HepG2 (cell line): ENCODE measurements around the gene AKR1A1. TPM values are rescaled to one million over a fixed set of nuclear protein-coding genes. Genes with fewer than 3 reads are reported as not detected.
A peak's percentile ranks its signal among the peaks of the same experiment; 100 is the strongest.

Source experiments
- BORCS8-MEF2B ChIP-seq: sonication (generic); formaldehyde crosslinking; IDR thresholded peaks from 2 replicates; pipeline ENCODE4 v1.8.0; 2022; ENCODE audit warnings: mild to moderate bottlenecking, missing genetic modification reagents
- DDIT3 ChIP-seq: sonication (generic); formaldehyde crosslinking; IDR thresholded peaks from 2 replicates; pipeline ENCODE4 v1.4.0; 2020; ENCODE audit warnings: mild to moderate bottlenecking, missing genetic modification reagents
- FIP1L1 ChIP-seq: fragments of 200-400 bp; formaldehyde crosslinking; IDR thresholded peaks from 2 replicates; pipeline ENCODE4 v1.6.1; 2018; ENCODE audit warnings: low read depth, mild to moderate bottlenecking, low read length, moderate library complexity, borderline replicate concordance; ENCODE audit not compliant: insufficient read depth
- KLF6 ChIP-seq: IDR thresholded peaks from 2 replicates; pipeline ENCODE4 v1.8.0; 2016; ENCODE audit warnings: missing biosample characterization, missing genetic modification reagents
- MIER2 ChIP-seq: IDR thresholded peaks from 2 replicates; pipeline ENCODE4 v1.6.1; 2016; ENCODE audit warnings: missing biosample characterization, missing genetic modification reagents
- MTERF4 ChIP-seq: sonication (generic); formaldehyde crosslinking; IDR thresholded peaks from 2 replicates; pipeline ENCODE4 v1.8.0; 2023; ENCODE audit warnings: mild to moderate bottlenecking, missing genetic modification reagents
- MTF1 ChIP-seq: sonication (generic); formaldehyde crosslinking; IDR thresholded peaks from 2 replicates; pipeline ENCODE4 v1.5.0; 2020; ENCODE audit warnings: missing genetic modification reagents
- THAP9 ChIP-seq: sonication (generic); formaldehyde crosslinking; IDR thresholded peaks from 2 replicates; pipeline ENCODE4; 2020; ENCODE audit warnings: missing genetic modification reagents, mild to moderate bottlenecking, borderline replicate concordance
- TRIM22 ChIP-seq: fragments of 450-650 bp; IDR thresholded peaks from 2 replicates; pipeline ENCODE4 v1.6.1; 2017
- ZBTB1 ChIP-seq: sonication (generic); formaldehyde crosslinking; IDR thresholded peaks from 2 replicates; pipeline ENCODE4 v1.4.0; 2020; ENCODE audit warnings: missing genetic modification reagents, borderline replicate concordance
- ZBTB14 ChIP-seq: sonication (generic); formaldehyde crosslinking; IDR thresholded peaks from 2 replicates; pipeline ENCODE4 v1.4.0; 2020; ENCODE audit warnings: missing genetic modification reagents
- ZNF160 ChIP-seq: sonication (generic); formaldehyde crosslinking; IDR thresholded peaks from 2 replicates; pipeline ENCODE4 v1.8.0; 2022; ENCODE audit warnings: mild to moderate bottlenecking, inconsistent platforms, missing genetic modification reagents
- ZNF468 ChIP-seq: sonication (generic); formaldehyde crosslinking; IDR thresholded peaks from 2 replicates; pipeline ENCODE4 v1.8.0; 2022; ENCODE audit warnings: mild to moderate bottlenecking, moderate library complexity, missing genetic modification reagents
- ZNF644 ChIP-seq: IDR thresholded peaks from 2 replicates; pipeline ENCODE4 v1.6.1; 2016; ENCODE audit warnings: low read depth
- ZNF839 ChIP-seq: sonication (generic); formaldehyde crosslinking; IDR thresholded peaks from 2 replicates; pipeline ENCODE4 v1.4.0; 2020; ENCODE audit warnings: missing genetic modification reagents, mild to moderate bottlenecking, borderline replicate concordance
- polyA plus RNA-seq, 8 experiments: library from polyadenylated mRNA; depleted of rRNA in 3 of 8; stranded (reverse) in 7 of 8; unstranded in 1 of 8; fragments of >200 nt; fragmentation: Illumina TruSeq in 4 of 8; extraction: Trizol in 4 of 8; gene quantifications; 2 replicates each; pipeline versions ENCODE4 v1.2.1 to v1.2.3, GENCODE V29; 2011 to 2016; ENCODE audit warnings: low read depth in 4 of 8, missing spikeins in 1 of 8, mixed read lengths in 1 of 8; ENCODE audit not compliant: insufficient read depth in 1 of 8
- total RNA-seq, 5 experiments: library from RNA; depleted of rRNA; stranded (reverse); fragments of >200 nt; fragmentation: Illumina TruSeq; extraction: Trizol; gene quantifications; 2 replicates each; pipeline ENCODE4 v1.2.3, GENCODE V29; 2016; ENCODE audit warnings: low read depth in 1 of 5
- TF ChIP-seq, protein P1 (sequence below), 2 experiments: sonication (generic) in 1 of 2; formaldehyde crosslinking in 1 of 2; IDR thresholded peaks; 2 replicates each; pipeline versions ENCODE4 v1.5.1 to v1.6.1; 2011 to 2020; ENCODE audit warnings: borderline replicate concordance in 1 of 2, low read depth in 1 of 2, low read length in 1 of 2, mild to moderate bottlenecking in 1 of 2, missing genetic modification reagents in 1 of 2, moderate library complexity in 1 of 2
- TF ChIP-seq, protein P2 (sequence below): sonication (generic); formaldehyde crosslinking; IDR thresholded peaks from 2 replicates; pipeline ENCODE4 v1.5.1; 2020; ENCODE audit warnings: mild to moderate bottlenecking, missing genetic modification reagents

AKR1A1 gene
- total and polyA plus RNA-seq, 2 of the 13 experiments (the other 11 are each of a cell fraction or from before 2014, with no cell fraction given): 181 to 217 TPM

DNA sequence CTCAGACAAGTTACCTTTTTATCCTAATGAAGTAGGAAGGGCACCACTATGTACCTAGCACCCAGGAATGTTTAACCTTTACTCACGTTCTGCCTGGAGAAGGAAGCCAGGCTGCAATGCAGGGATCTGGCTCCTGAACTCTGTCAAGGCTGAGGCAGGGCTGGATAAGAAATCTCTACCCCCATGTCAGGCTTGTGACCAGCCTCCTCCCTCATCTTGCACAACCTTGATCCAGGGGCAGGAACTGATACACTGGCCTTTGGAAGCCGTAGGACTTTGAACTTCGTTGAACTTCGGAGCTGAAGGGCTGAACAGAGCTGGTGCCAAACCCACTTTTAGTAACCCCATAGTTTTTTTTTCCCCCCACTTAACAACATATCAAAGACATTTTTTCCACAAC is 8.0 kb upstream of the AKR1A1 start (continued):
- TF ChIP-seq, protein P1, sequence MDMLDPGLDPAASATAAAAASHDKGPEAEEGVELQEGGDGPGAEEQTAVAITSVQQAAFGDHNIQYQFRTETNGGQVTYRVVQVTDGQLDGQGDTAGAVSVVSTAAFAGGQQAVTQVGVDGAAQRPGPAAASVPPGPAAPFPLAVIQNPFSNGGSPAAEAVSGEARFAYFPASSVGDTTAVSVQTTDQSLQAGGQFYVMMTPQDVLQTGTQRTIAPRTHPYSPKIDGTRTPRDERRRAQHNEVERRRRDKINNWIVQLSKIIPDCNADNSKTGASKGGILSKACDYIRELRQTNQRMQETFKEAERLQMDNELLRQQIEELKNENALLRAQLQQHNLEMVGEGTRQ (IDR thresholded peaks at IDR 0.05; ENCODE audit: low read depth, low read length): no peak
- TF ChIP-seq, protein P1 (CRISPR knock-in tag; IDR thresholded peaks at IDR 0.05; ENCODE audit: borderline replicate concordance): no peak
- TF ChIP-seq ZNF160 (CRISPR knock-in tag) (no peak), MTERF4 (CRISPR knock-in tag) (no peak), ZNF644 (CRISPR knock-in tag) (peak; percentile 82), MTF1 (CRISPR knock-in tag) (no peak), TRIM22 (no peak), THAP9 (no peak), MIER2 (CRISPR knock-in tag) (0 out of 2 replicates have a peak, but pooled peaks have one; percentile 54), BORCS8-MEF2B (CRISPR knock-in tag) (no peak), ZBTB14 (CRISPR knock-in tag) (no peak), ZNF468 (CRISPR knock-in tag) (no peak), ZNF839 (no peak), KLF6 (no peak), DDIT3 (CRISPR knock-in tag) (no peak), FIP1L1 (no peak), ZBTB1 (CRISPR knock-in tag) (no peak)
- TF ChIP-seq, protein P2, sequence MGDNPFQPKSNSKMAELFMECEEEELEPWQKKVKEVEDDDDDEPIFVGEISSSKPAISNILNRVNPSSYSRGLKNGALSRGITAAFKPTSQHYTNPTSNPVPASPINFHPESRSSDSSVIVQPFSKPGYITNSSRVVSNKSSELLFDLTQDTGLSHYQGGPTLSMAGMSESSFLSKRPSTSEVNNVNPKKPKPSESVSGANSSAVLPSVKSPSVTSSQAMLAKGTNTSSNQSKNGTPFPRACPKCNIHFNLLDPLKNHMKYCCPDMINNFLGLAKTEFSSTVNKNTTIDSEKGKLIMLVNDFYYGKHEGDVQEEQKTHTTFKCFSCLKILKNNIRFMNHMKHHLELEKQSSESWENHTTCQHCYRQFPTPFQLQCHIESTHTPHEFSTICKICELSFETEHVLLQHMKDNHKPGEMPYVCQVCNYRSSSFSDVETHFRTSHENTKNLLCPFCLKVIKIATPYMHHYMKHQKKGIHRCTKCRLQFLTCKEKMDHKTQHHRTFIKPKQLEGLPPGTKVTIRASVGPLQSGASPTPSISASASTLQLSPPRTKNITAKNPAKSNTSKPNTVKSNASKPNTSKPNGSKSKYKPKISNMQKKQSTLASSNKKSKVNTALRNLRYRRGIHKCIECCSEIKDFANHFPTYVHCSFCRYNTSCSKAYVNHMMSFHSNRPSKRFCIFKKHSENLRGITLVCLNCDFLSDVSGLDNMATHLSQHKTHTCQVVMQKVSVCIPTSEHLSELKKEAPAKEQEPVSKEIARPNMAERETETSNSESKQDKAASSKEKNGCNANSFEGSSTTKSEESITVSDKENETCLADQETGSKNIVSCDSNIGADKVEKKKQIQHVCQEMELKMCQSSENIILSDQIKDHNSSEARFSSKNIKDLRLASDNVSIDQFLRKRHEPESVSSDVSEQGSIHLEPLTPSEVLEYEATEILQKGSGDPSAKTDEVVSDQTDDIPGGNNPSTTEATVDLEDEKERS (CRISPR knock-in tag): peak; percentile 57; the same call in 1 of the 2 replicates
